GM12878 (cell line): ENCODE measurements around the gene NUP93. TPM values are rescaled to one million over a fixed set of nuclear protein-coding genes. Genes with fewer than 3 reads are reported as not detected.

Experiments
- ATAC-seq: fragments of 200-7000 bp; cut with Tn5 transposase; 3 replicates; pipeline ENCODE4 v1.9.1; 2020; ENCODE audit warnings: mild to moderate bottlenecking, moderate library complexity
- BruUV-seq: library from RNA; stranded (reverse); fragments of 400-500 nt; replicated peaks from 2 replicates; lab custom pipeline; 2021; lab: Mats Ljungman, UMichigan
- CTCF ChIA-PET: fragments of 300-600 bp; sonication (Branson Sonifier 250); formaldehyde crosslinking; extraction: SDS; loops from one replicate; lab custom pipeline; 2021; ENCODE audit warnings: inconsistent platforms; lab: Yijun Ruan, JAX
- POLR2A ChIA-PET: fragments of 350-600 bp; formaldehyde crosslinking; extraction: SDS; loops from one replicate; lab custom pipeline; 2021; ENCODE audit warnings: inconsistent platforms; lab: Charles Lee
- RAD21 ChIA-PET: fragments of 300-600 bp; sonication (Branson Sonifier 250); formaldehyde crosslinking; loops from one replicate; lab custom pipeline; 2023; ENCODE audit warnings: antibody characterized with exemption; ENCODE audit not compliant: unreplicated experiment; lab: Charles Lee
- SMC1A ChIA-PET: fragments of 300-600 bp; sonication (Branson Sonifier 250); formaldehyde crosslinking; loops from one replicate; lab custom pipeline; 2023; ENCODE audit not compliant: unreplicated experiment, uncharacterized antibody; lab: Charles Lee
- DNase-seq: peaks from one replicate; pipeline ENCODE4 v3.0.0-alpha.2; 2011; ENCODE audit warnings: low read depth, low spot score
- FAIRE-seq: peaks from 3 replicates; lab custom pipeline; 2011; peaks lifted over from hg19 to GRCh38; lab: Jason Lieb, UNC
- H2AFZ ChIP-seq: 2 replicates; pipeline ENCODE4 v1.6.0; 2011; ENCODE audit warnings: low read depth, low read length, control low read depth; ENCODE audit not compliant: control insufficient read depth
- H3K27ac ChIP-seq: 2 replicates; pipeline ENCODE4 v1.5.1; 2011; ENCODE audit warnings: control low read depth; ENCODE audit not compliant: control insufficient read depth, insufficient read depth
- H3K27me3 ChIP-seq, 2 experiments: replicated peaks in 1 of 2; 2 replicates each; pipeline versions ENCODE4 v1.6.0 to v1.6.1; 2011; ENCODE audit warnings: low read length in 1 of 2; ENCODE audit not compliant: control insufficient read depth in 2 of 2, insufficient read depth in 2 of 2
- H3K36me3 ChIP-seq, 2 experiments: 2 replicates each; pipeline ENCODE4 v1.5.1; 2011; ENCODE audit warnings: low read length in 1 of 2; ENCODE audit not compliant: control insufficient read depth in 2 of 2, insufficient read depth in 2 of 2
- H3K4me1 ChIP-seq: 2 replicates; pipeline ENCODE4 v1.6.1; 2011; ENCODE audit warnings: mild to moderate bottlenecking, low read length, moderate library complexity, mixed read lengths; ENCODE audit not compliant: control insufficient read depth, insufficient read depth
- H3K4me2 ChIP-seq: 2 replicates; pipeline ENCODE4 v1.6.0; 2011; ENCODE audit warnings: control low read depth; ENCODE audit not compliant: control insufficient read depth, insufficient read depth
- H3K4me3 ChIP-seq: fragments of 200-600 bp; sonication (generic); 2 replicates; pipeline ENCODE4 v1.5.1; 2016
- H3K79me2 ChIP-seq: 2 replicates; pipeline ENCODE4 v1.6.0; 2011; ENCODE audit warnings: low read length; ENCODE audit not compliant: control insufficient read depth, insufficient read depth
- H3K9ac ChIP-seq: 2 replicates; pipeline ENCODE4 v1.8.0; 2011; ENCODE audit warnings: low read length, control low read depth, mixed read lengths; ENCODE audit not compliant: control insufficient read depth, insufficient read depth
- H3K9me3 ChIP-seq: replicated peaks from 3 replicates; pipeline ENCODE4 v1.5.1; 2011; ENCODE audit warnings: mild to moderate bottlenecking, low read length; ENCODE audit not compliant: control insufficient read depth, insufficient read depth
- H4K20me1 ChIP-seq: 2 replicates; pipeline ENCODE4 v1.6.0; 2011; ENCODE audit not compliant: control insufficient read depth, insufficient read depth
- CHD1 ChIP-seq: IDR thresholded peaks from 2 replicates; pipeline ENCODE4 v1.6.1; 2012; ENCODE audit warnings: low read depth, low read length, improper control_type of control experiment
- CTCF ChIP-seq, 3 experiments: IDR thresholded peaks in 2 of 3; conservative IDR thresholded peaks in 1 of 3; 2 replicates each; pipeline ENCODE4 v1.5.1; 2011; ENCODE audit warnings: low read depth in 3 of 3, low read length in 3 of 3, mild to moderate bottlenecking in 3 of 3, control low read depth in 2 of 3, moderate library complexity in 2 of 3, inconsistent platforms in 1 of 3, mixed read lengths in 1 of 3; ENCODE audit not compliant: control insufficient read depth in 2 of 3, insufficient read depth in 1 of 3; ENCODE audit errors: extremely low read depth in 1 of 3
- RAD21 ChIP-seq: IDR thresholded peaks from 2 replicates; pipeline ENCODE4 v1.6.1; 2011; ENCODE audit warnings: mild to moderate bottlenecking, low read depth, low read length, moderate library complexity; ENCODE audit not compliant: insufficient read depth
- ZNF622 ChIP-seq: fragments of 450-650 bp; IDR thresholded peaks from 2 replicates; pipeline ENCODE4 v1.6.1; 2017; ENCODE audit warnings: mild to moderate bottlenecking, inconsistent platforms
- ZZZ3 ChIP-seq: IDR thresholded peaks from 2 replicates; pipeline ENCODE4 v1.6.1; 2011; ENCODE audit warnings: low read depth; ENCODE audit not compliant: control insufficient read depth, insufficient read length
- WGBS: methylation state at CpG from one replicate; pipeline ENCODE4 v1.1.6; 2016; ENCODE audit warnings: low lambda C conversion rate; ENCODE audit not compliant: insufficient replicate concordance, insufficient coverage; ENCODE audit errors: missing lambda C conversion rate; 5-methylcytosine and 5-hydroxymethylcytosine counted together
- in situ Hi-C: fragments of 300-500 bp; cut with MboI; formaldehyde crosslinking; loops from 9 replicates; pipeline ENCODE4 v1.14.3; 2018; ENCODE audit warnings: mixed read lengths
- intact Hi-C: fragments of 100-400 bp; cut with micrococcal nuclease; formaldehyde crosslinking; loops from one replicate; pipeline ENCODE4 v1.14.2; 2022; ENCODE audit not compliant: unreplicated experiment
- polyA plus RNA-seq, 11 experiments: library from polyadenylated mRNA; depleted of rRNA in 4 of 11; unstranded in 6 of 11; stranded (reverse) in 5 of 11; fragments of >200 nt; fragmentation: Nextera tagmentation in 4 of 11; fragmentation: Illumina TruSeq in 1 of 11; extraction: Ambion mirVana in 4 of 11; extraction: Trizol in 1 of 11; gene quantifications; 1 replicate in 1 of 11; 2 replicates in 10 of 11; pipeline versions ENCODE4 v1.2.1 to v1.2.3, GENCODE V29; 2011 to 2016; ENCODE audit warnings: inconsistent platforms in 2 of 11, missing spikeins in 2 of 11, low read depth in 1 of 11
- total RNA-seq, 4 experiments: library from RNA; depleted of rRNA in 3 of 4; stranded (reverse); fragments of >200 nt in 3 of 4; fragmentation: Illumina TruSeq in 1 of 4; extraction: Trizol in 1 of 4; gene quantifications; 2 replicates each; pipeline versions ENCODE4 v1.2.1 to v1.2.3, GENCODE V29; 2013 to 2021

NUP93 gene
- total and polyA plus RNA-seq, 10 of the 15 experiments (the other 5 are each of a cell fraction or from before 2014, with no cell fraction given), result 82.2 to 175 (median 101) TPM

- no peak for FAIRE-seq
- in situ Hi-C loops, result no loop called here
- peak; percentile 61 for ATAC-seq
- Histone ChIP-seq H3K27ac (no peak overlapping the region), H3K9me3 (no peaks in the 10 kb centered on the region), H3K36me3 (peaks cover 0 to 2% of the 10 kb centered on the region in 2 experiments; a peak in 2 of 4 replicates), H3K9ac (no peak overlapping the region), H4K20me1 (no peaks in the 10 kb centered on the region), H3K79me2 (no peaks in the 10 kb centered on the region), H2AFZ (no peak overlapping the region)
- POLR2A ChIA-PET, result interaction anchor here (1.2 kb wide), 1 partner anchor 17 kb away, joined by 4 read pairs; no protein-coding TSS in a partner anchor
- DNase-seq, result no peak
- BruUV-seq, result no TSS peak
- SMC1A ChIA-PET, result interaction anchor here (0.8 to 3.0 kb wide), 15 partner anchors 10 to 172 kb away, joined by 3 to 12 read pairs (median 5); no protein-coding TSS in a partner anchor
- CTCF ChIA-PET, result interaction anchor here (0.7 to 2.2 kb wide), 30 partner anchors 9 to 623 kb away, joined by 3 to 27 read pairs (median 4); no protein-coding TSS in a partner anchor
- RAD21 ChIA-PET, result interaction anchor here (0.7 to 3.5 kb wide), 9 partner anchors 9 to 300 kb away, joined by 3 to 10 read pairs (median 5); no protein-coding TSS in a partner anchor
- 90% methylated on average over 6 of the region's 6 CpGs for WGBS
- TF ChIP-seq ZNF622 (no peak), RAD21 (peak; percentile 41), CHD1 (no peak), CTCF (IDR thresholded peaks at IDR 0.05 in 2 of 3, conservative IDR thresholded peaks at IDR 0.05 in 1 of 3; ENCODE audit: control insufficient read depth in 2 of 3, extremely low read depth in 1 of 3, insufficient read depth in 1 of 3, low read depth in 3 of 3, low read length in 3 of 3) (peak in 2 of 3 experiments; percentile 19 to 40; a peak in 1 of 6 replicates), ZZZ3 (no peak)
- TF ChIP-seq, all 136 proteins: peak for 2
- intact Hi-C loops, result loop anchor here (1.0 to 5.0 kb wide), 2 partner anchors 74 to 158 kb away; partner anchors contain the start of gene SLC12A3
- no peak overlapping the region for H3K4me3 ChIP-seq
- no peaks in the 10 kb centered on the region for H3K27me3 ChIP-seq
- no peaks in the 10 kb centered on the region for H3K4me1 ChIP-seq
- H3K4me2 ChIP-seq, result no peak overlapping the region
Measured at GRCh38 chr16:56793492-56793891, 63.6 kb downstream of the NUP93 start.
